Measurements from ENCODE around the gene FRMD5.

FRMD5 gene

GRCh38 chr15:44132057-44132456 lies 63.0 kb downstream of the FRMD5 start:
- DNase-seq (ENCODE audit: extremely low read depth, low read depth): no peak
- no peak for TF ChIP-seq CTCF (IDR thresholded peaks at IDR 0.05; ENCODE audit: low read depth, low read length)

GRCh38 chr15:44130778-44131177 lies 64.3 kb downstream of the FRMD5 start:
- DNase-seq (ENCODE audit: extremely low read depth, low read depth): no peak
- TF ChIP-seq CTCF (IDR thresholded peaks at IDR 0.05; ENCODE audit: low read depth, low read length): peak; percentile 25

GRCh38 chr15:44129911-44130310 lies 65.2 kb downstream of the FRMD5 start:
- DNase-seq (ENCODE audit: extremely low read depth, low read depth): no peak
- no peak for TF ChIP-seq CTCF (IDR thresholded peaks at IDR 0.05; ENCODE audit: low read depth, low read length)

GRCh38 chr15:44128443-44128842 lies 66.6 kb downstream of the FRMD5 start:
- no peak for TF ChIP-seq CTCF (IDR thresholded peaks at IDR 0.05; ENCODE audit: low read depth, low read length)
- no peak for DNase-seq (ENCODE audit: extremely low read depth, low read depth)

GRCh38 chr15:44125879-44126278 lies 69.2 kb downstream of the FRMD5 start:
- no peak for DNase-seq (ENCODE audit: extremely low read depth, low read depth)
- no peak for TF ChIP-seq CTCF (IDR thresholded peaks at IDR 0.05; ENCODE audit: low read depth, low read length)

GRCh38 chr15:44102675-44103254 lies 92.3 kb downstream of the FRMD5 start:
- TF ChIP-seq CTCF (IDR thresholded peaks at IDR 0.05; ENCODE audit: low read depth, low read length): no peak
- DNase-seq (ENCODE audit: extremely low read depth, low read depth): peak; percentile 91

GRCh38 chr15:44101944-44102343 lies 93.1 kb downstream of the FRMD5 start:
- peak; percentile 46 for DNase-seq (ENCODE audit: extremely low read depth, low read depth)
- no peak for TF ChIP-seq CTCF (IDR thresholded peaks at IDR 0.05; ENCODE audit: low read depth, low read length)

All from AG09319 (cell line).